Measurements from ENCODE around the gene SPIRE1. TPM values are rescaled to one million over a fixed set of nuclear protein-coding genes. Genes with fewer than 3 reads are reported as not detected.
"Not testable (repeated sequence)": the region's sequence is repeated elsewhere in the genome, so short reads cannot be mapped to it uniquely, and the experiment has no call there.

SPIRE1 gene
- total and polyA plus RNA-seq, 3 experiments from 2014 or later = 2.2 to 9.9 (median 8.1) TPM

GRCh38 chr18:12643756-12644155, 14.2 kb downstream of the SPIRE1 start:
- H3K4me1 Mint-ChIP-seq; H3K27me3 ChIP-seq (ENCODE audit: insufficient read depth, low read length, poor library complexity, severe bottlenecking); H3K36me3 Mint-ChIP-seq; H3K9me3 Mint-ChIP-seq; CTCF ChIA-PET; H3K4me3 Mint-ChIP-seq; H3K4me3 ChIP-seq (ENCODE audit: low read length); H3K27ac ChIP-seq (ENCODE audit: low read depth, low read length); H3K27ac Mint-ChIP-seq; H3K36me3 ChIP-seq (ENCODE audit: insufficient read depth, low read length); DNase-seq; H3K4me1 ChIP-seq (ENCODE audit: insufficient read depth, low read length); POLR2A ChIA-PET; H3K9me3 ChIP-seq (ENCODE audit: low read length): not testable (repeated sequence)
- H3K27me3 Mint-ChIP-seq = peaks cover 10 to 14% of the 10 kb centered on the region in 2 donors

GRCh38 chr18:12640881-12641200, 17.1 kb downstream of the SPIRE1 start:
- H3K4me3 Mint-ChIP-seq = no peak overlapping the region
- H3K9me3 Mint-ChIP-seq = no peaks in the 10 kb centered on the region
- H3K27me3 ChIP-seq (ENCODE audit: insufficient read depth, low read length, poor library complexity, severe bottlenecking) = no peaks in the 10 kb centered on the region
- CTCF ChIA-PET = no interaction called here
- no peak for DNase-seq
- H3K27ac ChIP-seq (ENCODE audit: low read depth, low read length) = no peak overlapping the region
- H3K36me3 Mint-ChIP-seq = no peaks in the 10 kb centered on the region
- peaks cover 10 to 13% of the 10 kb centered on the region in 2 donors for H3K27me3 Mint-ChIP-seq
- H3K27ac Mint-ChIP-seq = no peak overlapping the region
- H3K4me3 ChIP-seq (ENCODE audit: low read length) = no peak overlapping the region
- POLR2A ChIA-PET = no interaction called here
- peaks cover 0 to 2% (median 0%) of the 10 kb centered on the region in 3 donors for H3K4me1 Mint-ChIP-seq
- H3K9me3 ChIP-seq (ENCODE audit: low read length) = no peaks in the 10 kb centered on the region
- H3K36me3 ChIP-seq (ENCODE audit: insufficient read depth, low read length) = no peaks in the 10 kb centered on the region
- H3K4me1 ChIP-seq (ENCODE audit: insufficient read depth, low read length) = no peaks in the 10 kb centered on the region

- H3K27me3 ChIP-seq (ENCODE audit: insufficient read depth, low read length, poor library complexity, severe bottlenecking) = no peaks in the 10 kb centered on the region
- no peak overlapping the region for H3K4me3 ChIP-seq (ENCODE audit: low read length)
- Mint-ChIP-seq H3K36me3 (no peaks in the 10 kb centered on the region), H3K27me3 (peaks cover 7 to 9% of the 10 kb centered on the region in 2 donors), H3K27ac (no peak overlapping the region), H3K4me3 (no peak overlapping the region), H3K4me1 (peaks cover 0 to 2% (median 0%) of the 10 kb centered on the region in 3 donors), H3K9me3 (no peaks in the 10 kb centered on the region)
- no peak overlapping the region for H3K27ac ChIP-seq (ENCODE audit: low read depth, low read length)
- H3K4me1 ChIP-seq (ENCODE audit: insufficient read depth, low read length) = no peaks in the 10 kb centered on the region
- POLR2A ChIA-PET = no interaction called here
- H3K9me3 ChIP-seq (ENCODE audit: low read length) = no peaks in the 10 kb centered on the region
- H3K36me3 ChIP-seq (ENCODE audit: insufficient read depth, low read length) = no peaks in the 10 kb centered on the region
- DNase-seq = no peak
- CTCF ChIA-PET = no interaction called here
Observed at GRCh38 chr18:12639990-12640880, 17.7 kb downstream of the SPIRE1 start.

GRCh38 chr18:12638644-12639124, 19.2 kb downstream of the SPIRE1 start:
- Histone ChIP-seq H3K27ac (ENCODE audit: low read depth, low read length) (no peak overlapping the region), H3K27me3 (ENCODE audit: insufficient read depth, low read length, poor library complexity, severe bottlenecking) (no peaks in the 10 kb centered on the region), H3K4me1 (ENCODE audit: insufficient read depth, low read length) (no peaks in the 10 kb centered on the region), H3K4me3 (ENCODE audit: low read length) (no peak overlapping the region), H3K36me3 (ENCODE audit: insufficient read depth, low read length) (no peaks in the 10 kb centered on the region), H3K9me3 (ENCODE audit: low read length) (no peaks in the 10 kb centered on the region)
- Mint-ChIP-seq H3K9me3 (no peaks in the 10 kb centered on the region), H3K27ac (no peak overlapping the region), H3K27me3 (peaks cover 6 to 9% of the 10 kb centered on the region in 2 donors), H3K36me3 (no peaks in the 10 kb centered on the region), H3K4me3 (no peak overlapping the region), H3K4me1 (peaks cover 0 to 2% (median 0%) of the 10 kb centered on the region in 3 donors)
- ChIA-PET CTCF (no interaction called here), POLR2A (no interaction called here)
- no peak for DNase-seq

- CTCF ChIA-PET = no interaction called here
- H3K36me3 Mint-ChIP-seq = no peaks in the 10 kb centered on the region
Observed at GRCh38 chr18:12637901-12638643, 19.8 kb downstream of the SPIRE1 start.

GRCh38 chr18:12637393-12637792, 20.5 kb downstream of the SPIRE1 start:
- peaks cover 2 to 5% of the 10 kb centered on the region in 2 donors for H3K27me3 Mint-ChIP-seq
- POLR2A ChIA-PET = no interaction called here
- H3K36me3 Mint-ChIP-seq = peaks cover 0 to 1% (median 0%) of the 10 kb centered on the region in 3 donors
- Histone ChIP-seq H3K9me3 (ENCODE audit: low read length) (no peaks in the 10 kb centered on the region), H3K4me1 (ENCODE audit: insufficient read depth, low read length) (no peaks in the 10 kb centered on the region), H3K36me3 (ENCODE audit: insufficient read depth, low read length) (no peaks in the 10 kb centered on the region), H3K4me3 (ENCODE audit: low read length) (no peak overlapping the region), H3K27me3 (ENCODE audit: insufficient read depth, low read length, poor library complexity, severe bottlenecking) (no peaks in the 10 kb centered on the region), H3K27ac (ENCODE audit: low read depth, low read length) (no peak overlapping the region)
- DNase-seq = no peak
- no peak overlapping the region for H3K4me3 Mint-ChIP-seq
- peaks cover 0 to 2% (median 0%) of the 10 kb centered on the region in 3 donors for H3K4me1 Mint-ChIP-seq
- no peaks in the 10 kb centered on the region for H3K9me3 Mint-ChIP-seq
- CTCF ChIA-PET = no interaction called here
- H3K27ac Mint-ChIP-seq = no peak overlapping the region

More at GRCh38 chr18:12637901-12638643, 19.8 kb downstream of the SPIRE1 start:
- no peaks in the 10 kb centered on the region for H3K9me3 Mint-ChIP-seq
- no peak overlapping the region for H3K4me3 Mint-ChIP-seq
- peaks cover 0 to 2% (median 0%) of the 10 kb centered on the region in 3 donors for H3K4me1 Mint-ChIP-seq
- DNase-seq = no peak
- Histone ChIP-seq H3K4me3 (ENCODE audit: low read length) (no peak overlapping the region), H3K27ac (ENCODE audit: low read depth, low read length) (no peak overlapping the region), H3K27me3 (ENCODE audit: insufficient read depth, low read length, poor library complexity, severe bottlenecking) (no peaks in the 10 kb centered on the region), H3K4me1 (ENCODE audit: insufficient read depth, low read length) (no peaks in the 10 kb centered on the region), H3K9me3 (ENCODE audit: low read length) (no peaks in the 10 kb centered on the region), H3K36me3 (ENCODE audit: insufficient read depth, low read length) (no peaks in the 10 kb centered on the region)
- POLR2A ChIA-PET = no interaction called here
- no peak overlapping the region for H3K27ac Mint-ChIP-seq
- peaks cover 2 to 5% of the 10 kb centered on the region in 2 donors for H3K27me3 Mint-ChIP-seq

- no peak overlapping the region for H3K4me3 Mint-ChIP-seq
- Histone ChIP-seq H3K36me3 (ENCODE audit: insufficient read depth, low read length) (no peaks in the 10 kb centered on the region), H3K27me3 (ENCODE audit: insufficient read depth, low read length, poor library complexity, severe bottlenecking) (no peaks in the 10 kb centered on the region), H3K9me3 (ENCODE audit: low read length) (no peaks in the 10 kb centered on the region), H3K27ac (ENCODE audit: low read depth, low read length) (no peak overlapping the region), H3K4me1 (ENCODE audit: insufficient read depth, low read length) (no peaks in the 10 kb centered on the region), H3K4me3 (ENCODE audit: low read length) (no peak overlapping the region)
- H3K9me3 Mint-ChIP-seq = peaks cover 0 to 3% (median 0%) of the 10 kb centered on the region in 5 donors
- peaks cover 0 to 2% (median 0%) of the 10 kb centered on the region in 3 donors for H3K4me1 Mint-ChIP-seq
- ChIA-PET POLR2A (no interaction called here), CTCF (no interaction called here)
- H3K36me3 Mint-ChIP-seq = peaks cover 0 to 7% (median 0%) of the 10 kb centered on the region in 3 donors
- H3K27me3 Mint-ChIP-seq = peaks cover 0 to 3% of the 10 kb centered on the region in 2 donors
- DNase-seq = no peak
- H3K27ac Mint-ChIP-seq = peak overlapping the region in 2 of 8 donors; percentile 19 to 56
Observed at GRCh38 chr18:12631831-12632477, 26.0 kb downstream of the SPIRE1 start.

GRCh38 chr18:12630136-12630535, 27.8 kb downstream of the SPIRE1 start:
- ChIA-PET CTCF (no interaction called here), POLR2A (no interaction called here)
- DNase-seq = no peak
- no peaks in the 10 kb centered on the region for H3K4me1 ChIP-seq (ENCODE audit: insufficient read depth, low read length)
- Mint-ChIP-seq H3K36me3 (peaks cover 0 to 7% (median 0%) of the 10 kb centered on the region in 3 donors), H3K27ac (peak overlapping the region in 1 of 8 donors; percentile 70), H3K9me3 (peaks cover 0 to 3% (median 0%) of the 10 kb centered on the region in 5 donors), H3K27me3 (peaks cover 0 to 3% of the 10 kb centered on the region in 2 donors), H3K4me1 (no peaks in the 10 kb centered on the region), H3K4me3 (no peak overlapping the region)
- H3K9me3 ChIP-seq (ENCODE audit: low read length) = no peaks in the 10 kb centered on the region
- no peak overlapping the region for H3K27ac ChIP-seq (ENCODE audit: low read depth, low read length)
- H3K4me3 ChIP-seq (ENCODE audit: low read length) = no peak overlapping the region
- no peaks in the 10 kb centered on the region for H3K27me3 ChIP-seq (ENCODE audit: insufficient read depth, low read length, poor library complexity, severe bottlenecking)
- H3K36me3 ChIP-seq (ENCODE audit: insufficient read depth, low read length) = no peaks in the 10 kb centered on the region
